Peyer's patch (tissue), 4 donors: ENCODE results near the gene TLE7. TPM values are rescaled to one million over a fixed set of nuclear protein-coding genes. Genes with fewer than 3 reads are reported as not detected.

Experiments
- DNase-seq, 3 donors: peaks; one replicate each; pipeline ENCODE4 v3.0.0-alpha.2; 2017 to 2019
- H3K27ac ChIP-seq, 4 donors: fragments of 200-600 bp; sonication (generic); one replicate each; pipeline ENCODE4 v1.5.1; 2016 to 2019
- H3K27me3 ChIP-seq, 2 donors: fragments of 200-600 bp; sonication (generic); one replicate each; pipeline ENCODE4 v1.5.1; 2019
- H3K36me3 ChIP-seq, 3 donors: fragments of 200-600 bp; sonication (generic); one replicate each; pipeline ENCODE4 v1.5.1; 2016 to 2019
- H3K4me1 ChIP-seq, 4 donors: fragments of 200-600 bp; sonication (generic); one replicate each; pipeline ENCODE4 v1.5.1; 2016 to 2019
- H3K4me3 ChIP-seq, 4 donors: fragments of 200-600 bp; sonication (generic); 1 replicate in 3 of 4; 2 replicates in 1 of 4; pipeline ENCODE4 v1.5.1; 2016 to 2019; ENCODE audit warnings: mild to moderate bottlenecking in 1 of 4
- H3K9me3 ChIP-seq, 4 donors: fragments of 200-600 bp; sonication (generic); one replicate each; pipeline ENCODE4 v1.5.1; 2016 to 2019; ENCODE audit warnings: mild to moderate bottlenecking in 1 of 4
- CTCF ChIP-seq, 6 experiments: fragments of 450-650 bp in 4 of 6; fragments of 200-600 bp in 2 of 6; sonication (generic) in 1 of 6; IDR thresholded peaks; one replicate each; pipeline ENCODE4 v1.5.1; 2017 to 2019; ENCODE audit warnings: antibody characterized with exemption in 6 of 6, mild to moderate bottlenecking in 3 of 6, moderate library complexity in 1 of 6
- POLR2A ChIP-seq, 2 donors: fragments of 450-650 bp; IDR thresholded peaks; one replicate each; pipeline ENCODE4 v1.5.1; 2017; ENCODE audit warnings: antibody characterized with exemption in 2 of 2, mild to moderate bottlenecking in 2 of 2, moderate library complexity in 2 of 2
- total RNA-seq, 4 donors: library from RNA; depleted of rRNA; stranded (reverse); fragments of >200 nt; gene quantifications; one replicate each; pipeline ENCODE4 v1.1.0, GENCODE V29; 2016

TLE7 gene
- total RNA-seq, 4 donors from 2014 or later = not detected

- Histone ChIP-seq H3K4me1 (no peaks in the 10 kb centered on the region), H3K27ac (no peak overlapping the region), H3K9me3 (no peaks in the 10 kb centered on the region), H3K27me3 (no peaks in the 10 kb centered on the region), H3K36me3 (peaks cover 0 to 52% (median 0%) of the 10 kb centered on the region in 3 donors), H3K4me3 (no peak overlapping the region)
- no peak for DNase-seq
- TF ChIP-seq POLR2A (IDR thresholded peaks at IDR 0.05) (no peak), CTCF (IDR thresholded peaks at IDR 0.05) (no peak)
Observed at GRCh38 chr16:71473891-71474290, 32.0 kb upstream of the TLE7 start.

- peaks cover 0 to 42% (median 0%) of the 10 kb centered on the region in 3 donors for H3K36me3 ChIP-seq
- TF ChIP-seq CTCF (IDR thresholded peaks at IDR 0.05) (no peak), POLR2A (IDR thresholded peaks at IDR 0.05) (no peak)
- H3K4me1 ChIP-seq = no peaks in the 10 kb centered on the region
- H3K27ac ChIP-seq = no peak overlapping the region
- no peaks in the 10 kb centered on the region for H3K27me3 ChIP-seq
- H3K9me3 ChIP-seq = no peaks in the 10 kb centered on the region
- no peak overlapping the region for H3K4me3 ChIP-seq
- no peak for DNase-seq
Observed at GRCh38 chr16:71472931-71473330, 31.1 kb upstream of the TLE7 start.

- Histone ChIP-seq H3K9me3 (no peaks in the 10 kb centered on the region), H3K36me3 (peaks cover 0 to 34% (median 0%) of the 10 kb centered on the region in 3 donors), H3K4me1 (no peaks in the 10 kb centered on the region), H3K27me3 (no peaks in the 10 kb centered on the region), H3K4me3 (no peak overlapping the region), H3K27ac (no peak overlapping the region)
- TF ChIP-seq CTCF (IDR thresholded peaks at IDR 0.05) = no peak
- no peak for TF ChIP-seq POLR2A (IDR thresholded peaks at IDR 0.05)
- DNase-seq = no peak
Observed at GRCh38 chr16:71472051-71472450, 30.2 kb upstream of the TLE7 start.

GRCh38 chr16:71467810-71468209 lies 26.0 kb upstream of the TLE7 start:
- Histone ChIP-seq H3K4me1 (peaks cover 0 to 1% (median 0%) of the 10 kb centered on the region in 4 donors), H3K9me3 (no peaks in the 10 kb centered on the region), H3K27ac (no peak overlapping the region), H3K4me3 (no peak overlapping the region), H3K36me3 (peaks cover 0 to 9% (median 0%) of the 10 kb centered on the region in 3 donors), H3K27me3 (no peaks in the 10 kb centered on the region)
- DNase-seq = no peak
- no peak for TF ChIP-seq CTCF (IDR thresholded peaks at IDR 0.05)
- no peak for TF ChIP-seq POLR2A (IDR thresholded peaks at IDR 0.05)

- no peaks in the 10 kb centered on the region for H3K36me3 ChIP-seq
- TF ChIP-seq POLR2A (IDR thresholded peaks at IDR 0.05) = no peak
- no peak for TF ChIP-seq CTCF (IDR thresholded peaks at IDR 0.05)
- H3K27ac ChIP-seq = no peak overlapping the region
Observed at GRCh38 chr16:71464231-71464630, 22.4 kb upstream of the TLE7 start.

More at GRCh38 chr16:71464231-71464630, 22.4 kb upstream of the TLE7 start:
- H3K4me3 ChIP-seq = no peak overlapping the region
- no peaks in the 10 kb centered on the region for H3K9me3 ChIP-seq
- DNase-seq = no peak
- H3K4me1 ChIP-seq = peaks cover 0 to 20% (median 0%) of the 10 kb centered on the region in 4 donors
- no peaks in the 10 kb centered on the region for H3K27me3 ChIP-seq
